GM23248 (cell line): Measurements from ENCODE around the gene ANKRD13B.

Experiments
- EZH2 ChIP-seq: fragments of 200-600 bp; sonication (generic); IDR thresholded peaks from 2 replicates; pipeline ENCODE4 v1.6.1; 2018; ENCODE audit warnings: antibody characterized with exemption, mild to moderate bottlenecking; ENCODE audit not compliant: insufficient read depth, poor library complexity, severe bottlenecking
- EZH2phosphoT487 ChIP-seq: fragments of 200-600 bp; sonication (generic); IDR thresholded peaks from 2 replicates; pipeline ENCODE4 v1.6.1; 2018; ENCODE audit warnings: antibody characterized with exemption, moderate library complexity, mild to moderate bottlenecking, low read depth; ENCODE audit not compliant: insufficient read depth

DNA sequence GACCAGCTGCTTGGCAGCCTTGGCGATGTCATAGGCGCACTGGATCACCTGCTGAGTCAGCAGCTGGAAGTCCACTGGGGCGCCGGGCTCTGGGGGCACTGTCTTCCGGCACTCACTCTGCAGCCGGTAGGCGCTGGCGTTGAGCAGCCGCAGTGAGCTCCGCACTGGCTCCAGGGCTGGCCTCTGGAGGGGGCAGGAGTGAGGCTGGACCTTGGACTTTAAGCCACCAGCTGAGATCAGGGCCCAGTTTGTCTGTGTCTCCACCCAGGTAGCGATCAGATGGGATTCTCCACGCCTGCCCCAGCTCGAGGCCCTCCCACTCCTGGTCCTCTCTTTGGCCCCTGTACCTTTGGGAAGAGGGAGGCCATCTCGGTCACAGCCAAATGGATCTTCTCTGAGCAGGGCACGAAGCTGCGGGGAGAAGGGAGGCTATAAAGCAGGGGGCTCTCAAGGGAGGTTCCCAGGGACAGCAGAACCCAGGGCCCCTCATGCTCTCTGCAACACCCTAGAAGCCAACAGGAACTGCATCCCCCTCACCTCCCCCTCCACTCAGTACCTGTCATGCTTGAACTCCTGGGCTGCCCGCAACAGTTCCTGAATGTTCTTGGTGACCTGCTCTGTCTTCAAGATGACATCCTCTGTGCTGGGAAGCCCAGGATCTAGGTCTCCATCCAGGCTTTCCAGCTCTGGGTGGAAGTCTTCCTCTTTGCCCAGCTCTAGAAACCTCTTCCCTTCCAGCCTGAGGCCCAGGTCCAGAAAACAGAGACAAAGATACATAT lies 18.0 kb upstream of the ANKRD13B start:
- TF ChIP-seq EZH2, result no peak
- no peak for TF ChIP-seq EZH2phosphoT487
